Measurements from ENCODE around the gene PPP1R14D. TPM values are rescaled to one million over a fixed set of nuclear protein-coding genes. Genes with fewer than 3 reads are reported as not detected.

The PPP1R14D gene
- total and polyA plus RNA-seq, 2 of the 8 experiments (the other 6 are each of a cell fraction or from before 2014, with no cell fraction given) = not detected

- POLR2A ChIA-PET (ENCODE audit: partially characterized antibody) = interaction anchor here (0.6 to 2.1 kb wide), 8 partner anchors 21 to 495 kb away, joined by 3 to 7 read pairs (median 4); partner anchors contain the start of genes RAD51, SPINT1 and VPS18
- FAIRE-seq = no peak
Measured at GRCh38 chr15:40807888-40808461, 20.5 kb downstream of the PPP1R14D start.

More at GRCh38 chr15:40807888-40808461, 20.5 kb downstream of the PPP1R14D start:
- Histone ChIP-seq H2AFZ (ENCODE audit: low read length) (peak overlapping the region; percentile 91), H3K18ac (ENCODE audit: extremely low read depth, low read length) (peak overlapping the region; percentile 38; the same call in 1 of the 2 replicates), H4K20me1 (replicated peaks in 1 of 2; ENCODE audit: control insufficient read depth in 1 of 2, insufficient read depth in 2 of 2, low read length in 2 of 2) (no peaks in the 10 kb centered on the region), H3K23me2 (ENCODE audit: low read depth, low read length) (peaks cover 9% of the 10 kb centered on the region; the same call in 1 of the 2 replicates), H3K56ac (replicated peaks; ENCODE audit: insufficient read length, low read depth, low read length) (no peak overlapping the region), H3K4me1 (replicated peaks in 1 of 4; ENCODE audit: control insufficient read depth in 3 of 4, insufficient read depth in 4 of 4, low read length in 3 of 4) (peaks cover 0 to 10% (median 5%) of the 10 kb centered on the region in 4 experiments; a peak in 5 of 7 replicates), H3K27ac (ENCODE audit: low read depth, low read length) (no peak overlapping the region; the same call in 1 of the 2 replicates), H3K36me3 (ENCODE audit: control insufficient read depth in 2 of 4, insufficient read depth in 4 of 4, low read length in 3 of 4) (peaks cover 0 to 2% (median 0%) of the 10 kb centered on the region in 4 experiments; a peak in 1 of 8 replicates), H2BK20ac (ENCODE audit: low read length) (no peak overlapping the region), H3K9ac (replicated peaks in 1 of 4; ENCODE audit: extremely low read depth in 1 of 4, low read depth in 3 of 4, low read length in 3 of 4) (no peak overlapping the region; a peak in 1 of 7 replicates), H3K23ac (ENCODE audit: insufficient read length) (no peak overlapping the region), H3K4ac (replicated peaks; ENCODE audit: insufficient read length, low read depth, low read length) (no peak overlapping the region), H4K91ac (replicated peaks; ENCODE audit: insufficient read length, low read length) (peak overlapping the region; percentile 49), H2BK12ac (ENCODE audit: low read depth, low read length) (no peak overlapping the region), H3K4me3 (ENCODE audit: extremely low read depth in 1 of 4, insufficient read depth in 2 of 4, low read depth in 3 of 4, low read length in 4 of 4) (peak overlapping the region; percentile 58 to 99 (median 76)), H3K9me3 (ENCODE audit: insufficient read depth in 2 of 2, low read depth in 1 of 2, low read length in 1 of 2) (no peaks in the 10 kb centered on the region), H3K14ac (ENCODE audit: insufficient read length) (no peak overlapping the region), H2AK5ac (ENCODE audit: low read depth, low read length) (no peak overlapping the region), H2BK5ac (ENCODE audit: low read depth, low read length) (peak overlapping the region; percentile 69), H4K5ac (ENCODE audit: insufficient read length, low read depth, low read length) (peak overlapping the region; percentile 71), H2BK15ac (ENCODE audit: low read length) (0 out of 2 replicates have a peak overlapping the region, but pooled peaks have one; percentile 89), H3K79me2 (ENCODE audit: control insufficient read depth in 1 of 2, insufficient read depth in 2 of 2, low read length in 2 of 2) (no peaks in the 10 kb centered on the region; a peak in 1 of 4 replicates), H3K4me2 (ENCODE audit: insufficient read depth in 1 of 2, low read depth in 2 of 2, low read length in 2 of 2) (peak overlapping the region; percentile 85 to 91), H4K8ac (ENCODE audit: extremely low read depth, insufficient read depth, low read length) (peak overlapping the region; percentile 29; the same call in 1 of the 2 replicates), H3K79me1 (ENCODE audit: low read depth, low read length) (no peaks in the 10 kb centered on the region), H3K27me3 (replicated peaks in 1 of 4; ENCODE audit: control insufficient read depth in 3 of 4, extremely low read depth in 1 of 4, insufficient read depth in 3 of 4, low read length in 3 of 4) (no peaks in the 10 kb centered on the region), H2BK120ac (replicated peaks; ENCODE audit: low read depth, low read length) (no peak overlapping the region)
- DNase-seq (ENCODE audit: low read depth in 1 of 2, low spot score in 2 of 2) = no peak
- WGBS, 2 experiments (ENCODE audit: extremely low coverage in 1 of 2, insufficient coverage in 1 of 2, insufficient read length in 1 of 2, insufficient replicate concordance in 2 of 2, low coverage in 1 of 2, low lambda C conversion rate in 2 of 2, missing lambda C conversion rate in 1 of 2) = 79% methylated on average over 16 of the region's 19 CpGs; no CpG with 5 or more reads in 1 of the 2 experiments
- TF ChIP-seq POLR2AphosphoS5 (IDR thresholded peaks at IDR 0.05; ENCODE audit: low read depth, low read length) (no peak), RNF2 (IDR thresholded peaks at IDR 0.05; ENCODE audit: borderline replicate concordance, low read depth, low read length, missing control alignments, poor library complexity, severe bottlenecking) (no peak), ASH2L (IDR thresholded peaks at IDR 0.05; ENCODE audit: low read length) (no peak), KDM1A (IDR thresholded peaks at IDR 0.05; ENCODE audit: borderline replicate concordance, low read length) (peak; percentile 97), EGR1 (IDR thresholded peaks at IDR 0.05; ENCODE audit: borderline replicate concordance, low read depth, low read length) (no peak)
- TF ChIP-seq, protein P1, sequence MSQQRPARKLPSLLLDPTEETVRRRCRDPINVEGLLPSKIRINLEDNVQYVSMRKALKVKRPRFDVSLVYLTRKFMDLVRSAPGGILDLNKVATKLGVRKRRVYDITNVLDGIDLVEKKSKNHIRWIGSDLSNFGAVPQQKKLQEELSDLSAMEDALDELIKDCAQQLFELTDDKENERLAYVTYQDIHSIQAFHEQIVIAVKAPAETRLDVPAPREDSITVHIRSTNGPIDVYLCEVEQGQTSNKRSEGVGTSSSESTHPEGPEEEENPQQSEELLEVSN (IDR thresholded peaks at IDR 0.05) = peak; percentile 40; the same call in 1 of the 2 replicates
- TF ChIP-seq, protein P2, sequence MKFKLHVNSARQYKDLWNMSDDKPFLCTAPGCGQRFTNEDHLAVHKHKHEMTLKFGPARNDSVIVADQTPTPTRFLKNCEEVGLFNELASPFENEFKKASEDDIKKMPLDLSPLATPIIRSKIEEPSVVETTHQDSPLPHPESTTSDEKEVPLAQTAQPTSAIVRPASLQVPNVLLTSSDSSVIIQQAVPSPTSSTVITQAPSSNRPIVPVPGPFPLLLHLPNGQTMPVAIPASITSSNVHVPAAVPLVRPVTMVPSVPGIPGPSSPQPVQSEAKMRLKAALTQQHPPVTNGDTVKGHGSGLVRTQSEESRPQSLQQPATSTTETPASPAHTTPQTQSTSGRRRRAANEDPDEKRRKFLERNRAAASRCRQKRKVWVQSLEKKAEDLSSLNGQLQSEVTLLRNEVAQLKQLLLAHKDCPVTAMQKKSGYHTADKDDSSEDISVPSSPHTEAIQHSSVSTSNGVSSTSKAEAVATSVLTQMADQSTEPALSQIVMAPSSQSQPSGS (IDR thresholded peaks at IDR 0.05; ENCODE audit: low read length) = peak; percentile 93; the same call in 1 of the 2 replicates
- CTCF ChIA-PET (ENCODE audit: partially characterized antibody) = interaction anchor here (0.7 to 2.6 kb wide), 9 partner anchors 10 to 89 kb away, joined by 3 to 9 read pairs (median 5); partner anchors contain the start of gene RHOV
